Raji (cell line): Measurements from ENCODE around the gene TMBIM1.

Experiments
- POLR2A ChIP-seq: IDR thresholded peaks from 2 replicates; pipeline ENCODE4 v1.6.1; 2011; ENCODE audit warnings: low read depth, low read length, control low read depth; ENCODE audit not compliant: insufficient read depth

Gene TMBIM1

DNA sequence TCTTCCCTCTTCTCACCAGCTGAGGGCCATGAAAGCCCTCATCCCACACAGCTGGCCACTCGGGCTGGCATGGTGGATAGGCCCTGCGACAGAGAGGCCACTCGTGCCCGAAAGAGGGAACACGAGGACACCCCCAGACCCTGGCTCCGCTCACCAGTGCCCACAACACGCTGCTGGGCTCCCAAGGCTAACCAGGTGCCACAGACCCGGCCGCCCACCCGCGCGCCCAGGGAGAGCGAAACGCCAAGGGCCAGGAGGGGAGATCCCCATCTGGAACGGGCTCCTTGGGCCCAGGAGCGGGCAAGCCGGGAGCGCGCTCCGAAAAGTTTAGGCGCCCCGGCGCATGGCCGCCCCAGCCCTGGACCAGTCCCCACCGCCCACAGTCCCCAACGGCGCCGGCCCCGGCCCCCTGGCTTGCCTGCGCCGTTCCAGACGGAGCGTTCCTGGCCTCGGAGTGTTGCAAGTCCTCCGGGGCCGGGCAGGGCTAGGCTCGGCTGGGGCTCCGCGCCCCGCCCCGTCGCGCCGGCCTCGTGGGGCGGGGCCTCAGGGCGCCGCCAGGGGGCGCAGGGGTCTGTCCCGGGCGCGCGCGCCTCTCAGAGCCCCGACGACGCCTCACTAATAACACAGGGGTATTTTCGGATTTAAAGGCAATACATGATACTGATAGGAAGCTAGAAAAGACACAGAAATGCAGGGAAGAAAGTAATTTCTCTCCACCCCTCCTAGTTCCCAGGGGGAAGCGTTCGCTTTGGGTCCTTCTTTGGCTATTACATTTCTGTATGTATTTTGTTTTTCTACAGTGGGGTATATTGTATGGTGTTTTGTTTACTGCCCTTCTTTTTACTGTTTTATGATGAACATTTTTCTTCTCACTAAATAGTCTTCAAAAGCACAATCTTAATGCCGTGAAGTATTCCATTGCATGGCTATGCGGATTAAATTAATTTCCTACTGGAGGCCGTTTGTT, at the start of gene TMBIM1:
TMBIM1 (minus strand) TSS at position 456 of the 967 bp plus-strand sequence. CDS start 10,362 bp downstream, outside the sequence.
- TF ChIP-seq POLR2A: peak; percentile 50

- TF ChIP-seq POLR2A: no peak
Observed at GRCh38 chr2:218341381-218341780, 49.1 kb upstream of the TMBIM1 start.

- TF ChIP-seq POLR2A: no peak
Observed at GRCh38 chr2:218340656-218341055, 48.4 kb upstream of the TMBIM1 start.

DNA sequence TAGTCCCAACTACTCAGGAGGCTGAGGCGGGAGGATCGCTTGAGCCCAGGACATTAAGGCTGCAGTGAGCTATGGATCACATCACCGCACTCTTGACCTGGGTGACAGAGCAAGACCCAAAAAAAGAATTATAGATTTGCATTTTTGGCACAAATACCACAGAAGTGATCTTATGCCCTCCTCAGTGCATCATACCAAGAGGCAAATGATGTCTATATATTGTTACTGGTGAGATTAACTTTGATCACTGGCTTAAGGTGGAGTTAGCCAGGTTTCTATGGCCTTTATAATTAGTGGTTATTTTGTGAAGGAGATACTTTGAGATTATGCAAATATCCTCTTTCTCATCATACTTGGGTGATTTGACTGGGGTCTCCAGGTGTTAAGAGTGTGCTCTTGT, 42.2 kb upstream of the TMBIM1 start:
- peak; percentile 41 for TF ChIP-seq POLR2A

DNA sequence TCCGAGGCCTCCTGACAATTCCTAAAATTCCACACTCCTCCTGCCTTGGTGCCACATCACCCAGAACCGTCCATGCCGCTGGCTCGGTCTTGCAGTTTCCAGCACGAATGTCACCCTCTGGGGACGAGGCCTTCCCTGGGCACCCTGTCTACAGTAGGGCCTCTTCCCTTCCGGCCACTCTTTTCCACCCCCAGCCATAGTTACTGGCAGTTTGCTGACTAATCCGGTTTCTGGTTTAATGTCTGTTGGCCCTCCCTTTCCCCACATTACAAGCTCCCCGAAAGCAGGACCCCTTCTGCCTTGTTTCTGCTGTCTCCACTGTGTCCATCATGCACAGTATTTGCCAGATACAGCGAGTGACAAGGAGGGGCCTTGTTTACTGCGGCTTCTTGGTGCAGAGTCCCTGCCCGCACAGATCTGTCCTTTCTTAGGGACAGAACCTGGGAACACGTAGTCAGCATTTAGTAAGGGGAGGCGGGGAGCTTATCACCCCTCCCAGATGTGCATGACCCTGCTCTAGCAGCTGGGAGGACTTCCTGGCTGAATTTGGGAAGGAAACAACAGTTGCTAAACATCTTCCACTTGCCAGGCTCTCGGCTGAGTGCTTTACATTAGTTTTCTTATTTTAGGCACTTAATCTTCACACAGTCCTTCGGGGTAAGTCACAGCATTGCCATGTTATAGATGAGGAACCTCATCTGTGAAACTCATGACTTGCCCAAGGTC, 40.8 kb upstream of the TMBIM1 start:
- TF ChIP-seq POLR2A: peak; percentile 34; the same call in 1 of the 2 replicates

- TF ChIP-seq POLR2A: no peak
Observed at GRCh38 chr2:218332288-218332687, 40.0 kb upstream of the TMBIM1 start.

GRCh38 chr2:218331745-218332144, 39.4 kb upstream of the TMBIM1 start:
- no peak for TF ChIP-seq POLR2A

DNA sequence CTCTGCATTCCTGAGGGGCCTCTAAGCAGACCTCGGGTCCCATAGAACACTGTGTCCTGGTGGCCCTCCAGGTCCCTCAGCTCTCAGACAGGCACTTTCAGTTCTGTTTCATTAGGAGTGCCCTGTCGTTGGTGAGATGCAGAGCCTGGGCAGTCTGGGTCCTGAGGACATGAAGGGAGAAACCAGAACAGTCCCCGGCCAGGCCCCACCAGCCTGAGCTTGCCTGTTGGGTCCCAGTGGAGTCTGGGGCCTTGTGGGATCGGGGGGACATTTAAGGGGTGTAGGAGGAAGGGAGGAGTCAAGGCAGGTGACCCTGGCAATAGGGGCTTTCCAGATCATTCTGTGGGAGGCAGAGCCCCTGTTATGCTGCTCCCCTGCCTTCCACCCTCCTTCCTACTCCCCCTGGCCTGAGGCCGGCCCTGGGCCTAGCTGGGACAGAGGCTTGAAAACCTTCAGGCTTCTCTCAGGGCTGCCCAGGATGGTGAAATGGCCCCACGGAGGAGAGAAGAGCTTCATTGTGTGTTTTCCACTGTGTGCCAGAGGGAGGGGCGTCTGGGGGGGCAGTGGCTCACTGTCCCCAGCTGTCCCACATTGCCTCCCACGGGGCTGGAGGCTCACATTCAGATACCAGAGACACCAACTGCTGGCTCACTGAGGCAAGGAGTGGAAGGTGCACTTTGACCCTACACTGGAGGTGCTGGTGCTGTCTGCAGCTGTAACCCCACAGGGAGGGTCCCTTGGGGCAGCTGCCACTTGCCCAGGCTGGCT, 37.7 kb upstream of the TMBIM1 start:
- no peak for TF ChIP-seq POLR2A

DNA sequence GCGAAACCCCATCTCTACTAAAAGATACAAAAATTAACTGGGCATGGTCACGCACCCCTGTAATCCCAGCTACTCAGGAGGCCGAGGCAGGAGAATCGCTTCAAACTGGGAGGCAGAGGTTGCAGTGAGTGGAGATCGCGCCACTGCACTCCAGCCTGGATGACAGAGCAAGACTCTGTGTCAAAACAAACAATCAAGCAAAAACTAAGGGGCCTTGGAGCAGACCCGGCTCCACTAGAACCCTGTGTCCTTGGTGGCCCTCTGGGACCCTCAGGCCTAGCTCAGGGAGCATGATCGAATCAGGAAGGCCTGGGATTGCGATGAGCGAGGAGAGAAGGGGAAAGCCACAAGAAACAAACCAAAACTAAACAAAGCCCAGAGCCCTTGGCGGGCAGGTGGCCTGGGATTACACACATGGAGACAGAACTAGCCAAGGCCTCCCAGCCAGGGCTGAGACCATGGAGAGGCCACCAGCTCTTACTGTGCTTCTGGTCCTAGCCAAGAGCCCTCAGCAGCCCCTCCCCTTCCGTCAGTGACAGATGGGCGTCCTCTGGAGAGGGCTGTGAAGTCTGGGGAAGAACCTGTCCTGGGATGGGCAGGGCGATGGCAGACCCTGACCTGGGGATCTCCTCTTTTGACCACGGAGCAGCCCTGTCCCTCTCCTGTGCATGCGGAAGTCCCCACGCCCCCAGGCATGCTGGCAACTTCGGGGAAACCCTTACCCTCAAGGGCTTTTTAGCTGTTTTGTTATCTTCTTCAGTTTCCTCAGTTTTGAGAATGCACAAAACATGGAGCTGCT, 36.9 kb upstream of the TMBIM1 start:
- peak; percentile 22; the same call in 1 of the 2 replicates for TF ChIP-seq POLR2A

- TF ChIP-seq POLR2A: no peak
Observed at GRCh38 chr2:218328294-218328693, 36.0 kb upstream of the TMBIM1 start.

GRCh38 chr2:218327451-218328210, 35.3 kb upstream of the TMBIM1 start:
- no peak for TF ChIP-seq POLR2A

- TF ChIP-seq POLR2A: no peak
Observed at GRCh38 chr2:218326315-218326714, 34.0 kb upstream of the TMBIM1 start.

DNA sequence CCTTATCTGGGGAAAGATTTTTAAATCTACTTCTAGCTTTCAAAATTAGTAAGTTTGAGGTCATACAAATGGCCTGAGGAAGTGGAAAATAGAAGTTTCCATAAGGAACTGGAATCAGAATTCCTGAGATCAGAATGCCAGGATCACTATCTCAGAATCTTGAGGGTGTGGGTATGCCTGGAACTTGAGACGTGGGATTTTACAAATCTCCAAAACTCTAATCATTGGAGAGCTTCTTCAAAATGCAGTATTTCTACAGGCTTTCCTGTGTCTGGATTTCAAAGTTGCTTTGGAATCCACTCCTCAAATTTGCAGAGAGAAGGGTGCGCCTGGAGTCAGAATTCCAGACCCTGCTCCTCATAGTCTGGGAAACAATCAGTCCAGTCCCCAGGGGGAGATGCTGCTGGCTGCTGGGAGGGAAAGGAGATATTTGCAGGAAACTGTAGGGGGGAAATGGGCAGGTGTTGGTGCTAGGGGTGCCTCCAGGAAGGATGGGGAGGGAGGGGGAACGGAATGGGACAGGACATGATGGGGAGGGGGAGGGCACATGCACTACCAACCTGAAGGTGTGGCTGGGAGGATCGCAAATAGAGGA, 33.4 kb upstream of the TMBIM1 start:
- no peak for TF ChIP-seq POLR2A
